ENCODE results near the gene LRRC36.
"Not testable (repeated sequence)": the region's sequence is repeated elsewhere in the genome, so short reads cannot be mapped to it uniquely, and the experiment has no call there.

The LRRC36 gene

GRCh38 chr16:67400901-67401300, 74.3 kb downstream of the LRRC36 start:
- DNase-seq (ENCODE audit: low read depth), result no peak

GRCh38 chr16:67403976-67404555, 77.5 kb downstream of the LRRC36 start:
- no peak for DNase-seq (ENCODE audit: low read depth)

- DNase-seq (ENCODE audit: low read depth), result no peak
Observed at GRCh38 chr16:67404740-67405226, 78.2 kb downstream of the LRRC36 start.

- DNase-seq (ENCODE audit: low read depth), result no peak
Observed at GRCh38 chr16:67405336-67405735, 78.7 kb downstream of the LRRC36 start.

GRCh38 chr16:67406111-67406971, 79.7 kb downstream of the LRRC36 start:
- peak; percentile 81 for DNase-seq (ENCODE audit: low read depth)

GRCh38 chr16:67407176-67407787, 80.7 kb downstream of the LRRC36 start:
- no peak for DNase-seq (ENCODE audit: low read depth)

GRCh38 chr16:67407788-67408452, 81.3 kb downstream of the LRRC36 start:
- DNase-seq (ENCODE audit: low read depth), result no peak

- no peak for DNase-seq (ENCODE audit: low read depth)
Observed at GRCh38 chr16:67409631-67410030, 83.0 kb downstream of the LRRC36 start.

- no peak for DNase-seq (ENCODE audit: low read depth)
Observed at GRCh38 chr16:67411339-67411738, 84.7 kb downstream of the LRRC36 start.

GRCh38 chr16:67412294-67412693, 85.7 kb downstream of the LRRC36 start:
- no peak for DNase-seq (ENCODE audit: low read depth)

GRCh38 chr16:67413978-67414911, 87.6 kb downstream of the LRRC36 start:
- DNase-seq (ENCODE audit: low read depth), result no peak

GRCh38 chr16:67415421-67415820, 88.8 kb downstream of the LRRC36 start:
- DNase-seq (ENCODE audit: low read depth), result not testable (repeated sequence)

GRCh38 chr16:67415872-67416793, 89.5 kb downstream of the LRRC36 start, which contains the start of gene ZDHHC1:
ZDHHC1 (minus strand) TSS chr16:67416477; CDS start chr16:67407775, 8,702 bp downstream.
- DNase-seq (ENCODE audit: low read depth), result peak; percentile 36

- no peak for DNase-seq (ENCODE audit: low read depth)
Observed at GRCh38 chr16:67417333-67418061, 90.9 kb downstream of the LRRC36 start.

GRCh38 chr16:67419502-67419901, 92.9 kb downstream of the LRRC36 start:
- DNase-seq (ENCODE audit: low read depth), result no peak

GRCh38 chr16:67419931-67420330, 93.3 kb downstream of the LRRC36 start:
- DNase-seq (ENCODE audit: low read depth), result no peak

GRCh38 chr16:67421030-67421429, 94.4 kb downstream of the LRRC36 start:
- DNase-seq (ENCODE audit: low read depth), result no peak

- DNase-seq (ENCODE audit: low read depth), result no peak
Observed at GRCh38 chr16:67423015-67423414, 96.4 kb downstream of the LRRC36 start.

- no peak for DNase-seq (ENCODE audit: low read depth)
Observed at GRCh38 chr16:67423611-67424260, 97.1 kb downstream of the LRRC36 start.
